ENCODE data around the gene RPS3.

DNA sequence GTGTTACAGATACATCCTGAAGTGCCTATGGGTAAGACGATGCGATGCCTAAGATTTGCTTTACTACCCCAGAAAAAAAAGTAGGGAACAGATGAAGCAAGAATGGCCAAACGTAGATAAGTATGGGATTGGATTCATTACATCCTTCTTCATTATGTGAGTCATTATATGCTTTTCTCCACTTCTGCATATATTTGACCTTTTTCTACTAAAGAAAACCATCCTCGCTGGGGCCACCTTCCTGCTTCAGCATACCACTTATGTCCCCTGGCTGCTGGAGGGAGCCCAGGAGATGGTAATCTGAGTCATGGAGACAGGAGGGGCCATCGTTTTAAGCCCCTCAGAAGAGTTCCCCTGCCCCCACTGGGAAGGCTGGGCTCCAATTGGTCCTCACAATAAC, 48.1 kb downstream of the RPS3 start:
- TF ChIP-seq, protein P1, sequence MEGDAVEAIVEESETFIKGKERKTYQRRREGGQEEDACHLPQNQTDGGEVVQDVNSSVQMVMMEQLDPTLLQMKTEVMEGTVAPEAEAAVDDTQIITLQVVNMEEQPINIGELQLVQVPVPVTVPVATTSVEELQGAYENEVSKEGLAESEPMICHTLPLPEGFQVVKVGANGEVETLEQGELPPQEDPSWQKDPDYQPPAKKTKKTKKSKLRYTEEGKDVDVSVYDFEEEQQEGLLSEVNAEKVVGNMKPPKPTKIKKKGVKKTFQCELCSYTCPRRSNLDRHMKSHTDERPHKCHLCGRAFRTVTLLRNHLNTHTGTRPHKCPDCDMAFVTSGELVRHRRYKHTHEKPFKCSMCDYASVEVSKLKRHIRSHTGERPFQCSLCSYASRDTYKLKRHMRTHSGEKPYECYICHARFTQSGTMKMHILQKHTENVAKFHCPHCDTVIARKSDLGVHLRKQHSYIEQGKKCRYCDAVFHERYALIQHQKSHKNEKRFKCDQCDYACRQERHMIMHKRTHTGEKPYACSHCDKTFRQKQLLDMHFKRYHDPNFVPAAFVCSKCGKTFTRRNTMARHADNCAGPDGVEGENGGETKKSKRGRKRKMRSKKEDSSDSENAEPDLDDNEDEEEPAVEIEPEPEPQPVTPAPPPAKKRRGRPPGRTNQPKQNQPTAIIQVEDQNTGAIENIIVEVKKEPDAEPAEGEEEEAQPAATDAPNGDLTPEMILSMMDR (IDR thresholded peaks at IDR 0.05; ENCODE audit: low read depth, low read length, poor library complexity, severe bottlenecking), result no peak
- TF ChIP-seq EZH2phosphoT487 (IDR thresholded peaks at IDR 0.05; ENCODE audit: borderline replicate concordance, low read length), result no peak
